Measurements from ENCODE around the gene CAMK1D.
"Not testable (repeated sequence)": the region's sequence is repeated elsewhere in the genome, so short reads cannot be mapped to it uniquely, and the experiment has no call there.

CAMK1D gene

DNA sequence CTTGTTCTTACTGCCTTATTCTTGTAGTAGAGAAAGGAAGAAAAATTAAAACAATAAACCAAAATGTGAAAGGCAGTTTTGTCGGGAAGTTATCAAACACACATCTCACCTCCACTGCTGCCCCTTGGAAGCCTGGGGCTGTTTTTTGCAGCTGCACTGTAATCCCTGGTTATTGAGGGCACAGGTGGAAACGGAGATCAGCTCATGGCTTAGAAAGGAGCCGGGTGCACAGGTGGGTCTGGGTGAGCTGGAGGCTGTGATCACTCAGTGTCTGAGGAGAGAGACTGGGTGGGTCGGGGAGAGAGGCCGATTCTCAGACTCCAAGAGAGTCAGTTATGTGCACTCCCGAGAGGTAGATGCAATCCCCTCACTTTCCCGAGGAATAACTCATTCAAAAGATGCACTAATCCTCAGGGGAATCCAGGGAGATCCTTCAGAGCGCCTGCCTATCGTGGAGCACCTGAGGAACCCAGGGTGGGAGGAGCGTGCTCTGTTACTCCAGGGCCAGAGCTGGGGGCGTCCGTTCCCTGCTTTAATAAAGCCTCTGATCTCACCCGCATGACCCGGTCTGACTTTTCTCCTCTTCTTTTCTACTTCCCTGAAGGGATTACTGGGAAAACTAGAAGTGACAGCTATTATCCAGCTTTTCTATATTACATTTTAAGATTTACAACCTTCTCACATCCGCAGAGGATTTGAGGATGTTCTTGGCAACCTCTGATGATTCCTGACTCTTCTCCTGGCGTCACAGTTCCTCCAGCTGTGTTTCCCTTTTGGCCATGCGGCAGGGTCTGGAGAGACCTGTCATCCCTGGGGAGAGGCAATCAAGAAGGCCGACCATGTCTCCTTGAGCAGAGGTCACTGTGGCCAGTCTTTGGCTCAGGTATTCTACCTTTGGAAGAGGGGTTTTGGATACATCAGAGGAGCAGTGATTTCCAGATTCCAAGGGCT, 82.1 kb downstream of the CAMK1D start:
- no peak for DNase-seq

DNA sequence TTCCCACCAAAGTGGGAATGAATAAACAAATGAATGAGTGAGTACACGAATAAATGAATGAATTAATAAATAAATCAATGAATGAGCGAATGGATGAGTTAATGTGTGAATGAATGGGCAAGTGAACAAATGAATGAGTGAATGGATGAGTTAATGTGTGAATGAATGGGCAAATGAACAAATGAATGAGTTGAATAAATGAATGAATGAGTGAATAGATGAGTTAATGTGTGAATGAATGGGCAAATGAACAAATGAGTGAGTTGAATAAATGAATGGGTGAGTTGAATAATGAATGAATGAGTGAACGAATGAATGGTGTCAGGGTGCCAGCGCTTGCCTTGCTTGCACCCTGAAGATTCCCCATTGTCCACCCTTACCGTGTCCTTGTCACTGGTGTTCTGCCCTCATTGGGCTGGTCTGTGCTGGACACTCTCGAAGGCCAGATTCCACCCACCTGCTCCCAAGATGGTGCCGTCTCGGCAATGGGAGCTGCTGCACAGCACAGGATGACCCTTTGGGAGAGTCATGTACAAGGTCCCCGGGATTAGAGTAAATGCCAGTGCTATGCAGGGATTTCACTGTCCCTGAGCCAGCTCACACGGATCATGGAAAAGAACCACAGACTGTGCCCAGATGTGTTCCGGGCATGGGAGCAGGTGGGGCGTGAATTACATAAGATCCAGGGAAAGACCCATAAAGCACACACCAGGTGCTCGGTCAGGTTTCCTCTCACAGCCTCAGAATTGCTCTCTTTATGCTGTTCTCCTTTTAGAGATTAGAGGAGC, 83.2 kb downstream of the CAMK1D start:
- DNase-seq = no peak

DNA sequence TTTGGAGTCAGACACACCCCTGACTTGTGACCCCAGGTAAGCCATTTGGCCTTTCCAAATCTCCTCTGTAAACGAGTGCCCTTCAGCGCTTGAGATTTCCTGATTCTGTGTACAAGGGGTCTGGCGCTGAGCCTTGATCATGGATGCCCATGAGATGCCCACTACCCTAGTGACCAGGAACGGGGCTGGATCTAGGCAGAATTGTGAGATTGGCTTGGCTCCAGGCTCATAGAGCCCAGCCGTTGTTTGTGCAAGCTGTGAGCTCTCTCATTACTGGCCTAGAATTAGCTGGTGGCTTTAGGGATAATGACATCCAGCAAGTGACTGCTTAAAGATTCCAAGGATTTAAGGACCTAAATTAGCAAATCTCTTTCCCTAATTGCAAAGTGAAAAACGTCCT, 84.9 kb downstream of the CAMK1D start:
- no peak for DNase-seq

DNA sequence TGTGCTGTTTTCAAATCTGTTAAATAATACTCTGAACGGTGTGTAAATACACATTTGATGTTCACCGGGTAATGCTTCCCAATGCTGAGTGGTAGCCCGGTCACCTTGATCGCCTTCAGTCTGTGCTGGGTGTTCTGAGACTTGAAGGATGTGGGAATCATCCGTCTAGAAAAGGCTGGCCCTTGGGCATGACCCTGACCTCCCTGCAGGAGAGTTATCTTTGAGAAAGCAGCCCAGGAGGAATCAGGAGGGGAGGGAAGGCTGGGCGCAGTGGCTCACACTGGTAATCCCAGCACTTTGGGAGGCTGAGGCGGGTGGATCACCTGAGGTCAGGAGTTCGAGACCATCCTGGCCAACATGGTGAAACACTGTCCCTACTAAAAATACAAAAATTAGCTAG, 85.3 kb downstream of the CAMK1D start:
- not testable (repeated sequence) for DNase-seq

DNA sequence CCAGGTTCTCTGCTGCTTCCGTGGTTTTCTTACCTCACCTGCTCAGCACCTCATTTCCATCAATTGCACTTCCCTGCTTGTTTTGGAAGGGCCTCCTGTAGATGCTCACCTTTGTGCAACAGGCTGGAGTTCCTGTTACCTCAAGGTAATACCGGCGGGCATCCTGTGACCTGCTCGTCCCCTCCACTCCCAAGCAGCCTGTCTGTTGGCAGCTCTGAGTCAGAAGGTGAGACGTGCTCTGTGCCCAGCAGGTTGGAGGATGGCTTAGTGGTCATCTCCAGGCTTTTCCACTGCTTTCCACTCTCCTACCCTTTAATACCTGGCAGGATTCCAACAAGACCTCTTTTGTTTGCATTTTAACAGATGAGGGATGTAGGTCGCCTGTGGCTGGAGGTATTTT, 86.0 kb downstream of the CAMK1D start:
- no peak for DNase-seq

DNA sequence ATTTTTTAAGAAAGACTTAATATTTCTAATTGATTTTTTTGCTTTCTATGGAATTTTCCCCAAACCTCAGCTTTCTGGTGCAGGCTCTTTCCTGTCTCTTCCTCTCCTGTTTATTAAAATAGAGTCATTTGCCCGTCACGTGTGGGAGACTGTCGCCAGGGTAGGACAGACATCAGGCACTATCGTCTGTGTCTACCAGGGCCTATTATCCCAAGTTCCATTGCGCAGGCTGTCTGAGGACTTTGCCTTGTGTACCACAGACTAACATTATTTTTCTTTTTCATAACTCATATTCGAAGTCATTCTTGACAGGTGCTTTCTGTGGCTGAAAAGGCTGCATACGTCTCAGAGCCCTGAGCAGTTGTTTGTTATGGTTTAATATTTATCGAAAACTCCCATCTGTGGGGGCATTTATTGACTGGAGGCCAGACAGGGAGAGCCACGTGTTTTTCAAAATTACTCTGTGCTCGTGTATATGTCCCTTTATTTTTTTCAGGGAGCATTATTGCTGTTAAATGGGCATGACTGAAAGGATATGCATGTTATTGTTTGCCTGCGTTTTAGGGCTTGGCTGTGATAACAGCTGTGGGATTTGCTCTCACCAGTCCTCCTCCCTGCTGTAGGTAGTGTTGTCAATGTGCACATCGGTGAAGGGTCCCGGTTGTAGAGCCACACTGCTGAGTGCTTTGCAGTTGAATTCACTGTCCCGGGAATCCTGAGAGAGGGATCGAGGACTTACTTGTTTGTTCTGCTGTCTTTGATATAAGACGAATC, 89.8 kb downstream of the CAMK1D start:
- no peak for DNase-seq

DNA sequence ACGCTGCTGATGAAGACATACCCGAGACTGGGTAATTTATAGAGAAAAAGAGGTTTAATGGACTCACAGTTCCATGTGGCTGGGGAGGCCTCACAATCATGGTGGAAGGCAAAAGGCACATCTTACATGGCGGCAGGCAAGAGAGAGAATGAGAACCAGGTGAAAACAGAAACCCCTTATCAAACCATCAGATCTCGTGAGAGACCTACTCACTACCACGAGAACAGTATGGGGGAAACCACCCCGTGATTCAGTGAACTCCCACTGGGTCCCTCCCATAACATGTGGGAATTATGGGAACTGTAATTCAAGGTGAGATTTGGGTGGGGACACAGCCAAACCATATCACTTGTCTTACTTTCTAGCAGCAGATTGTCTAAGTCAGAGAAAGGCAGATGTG, 90.4 kb downstream of the CAMK1D start:
- not testable (repeated sequence) for DNase-seq

DNA sequence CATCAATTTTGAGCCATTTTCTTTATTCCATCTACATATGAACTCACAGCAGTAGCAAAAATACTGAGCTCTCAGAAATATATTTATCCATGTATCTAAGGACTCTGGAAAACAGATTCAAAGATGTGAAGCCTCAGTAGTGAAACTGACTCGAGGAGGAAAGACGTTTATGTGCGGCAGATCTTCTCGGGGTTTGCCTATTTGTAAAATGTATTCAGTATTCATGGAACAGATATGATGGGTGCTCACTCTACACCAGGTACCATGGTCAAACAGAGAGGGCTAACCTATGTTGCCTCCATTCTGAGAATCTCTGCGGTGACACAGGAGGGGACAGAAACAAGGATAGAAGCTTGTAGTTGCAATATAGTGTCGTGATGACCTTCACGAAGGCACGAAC, 93.7 kb downstream of the CAMK1D start:
- no peak for DNase-seq

DNA sequence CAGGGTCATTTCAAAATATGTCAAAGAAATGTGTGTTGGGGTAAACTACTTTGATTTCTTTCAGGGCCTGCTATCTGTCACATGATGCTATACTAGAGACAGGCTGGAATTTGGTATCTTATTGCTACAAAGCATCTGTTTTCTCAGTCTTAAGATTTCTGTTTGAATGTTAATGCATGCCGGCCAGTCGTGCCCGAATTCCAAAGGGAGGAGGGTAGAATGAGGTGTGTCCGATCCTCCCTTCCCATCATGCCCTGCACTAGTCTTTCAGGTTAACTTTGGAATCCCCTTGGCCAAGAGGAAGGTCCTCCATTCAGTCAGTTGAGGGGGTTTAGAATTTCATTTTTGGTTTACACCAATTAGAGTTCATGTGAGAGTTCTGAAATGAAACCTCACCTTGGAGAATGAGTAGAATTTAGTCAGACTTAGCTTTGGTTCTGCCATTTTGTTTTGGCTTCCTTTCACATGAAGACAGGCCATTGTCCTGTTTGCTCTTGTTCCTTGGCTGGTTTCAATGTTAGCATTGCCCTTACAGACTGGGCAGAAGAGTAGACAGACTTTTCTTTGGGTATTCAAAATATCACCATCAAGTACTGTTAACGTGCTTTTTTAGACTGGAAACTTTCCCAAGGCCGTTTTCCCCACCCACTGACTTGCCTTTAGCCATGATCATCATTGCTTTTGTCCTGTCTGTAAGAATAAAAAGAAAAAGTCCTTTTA, 95.8 kb downstream of the CAMK1D start:
- DNase-seq = no peak

DNA sequence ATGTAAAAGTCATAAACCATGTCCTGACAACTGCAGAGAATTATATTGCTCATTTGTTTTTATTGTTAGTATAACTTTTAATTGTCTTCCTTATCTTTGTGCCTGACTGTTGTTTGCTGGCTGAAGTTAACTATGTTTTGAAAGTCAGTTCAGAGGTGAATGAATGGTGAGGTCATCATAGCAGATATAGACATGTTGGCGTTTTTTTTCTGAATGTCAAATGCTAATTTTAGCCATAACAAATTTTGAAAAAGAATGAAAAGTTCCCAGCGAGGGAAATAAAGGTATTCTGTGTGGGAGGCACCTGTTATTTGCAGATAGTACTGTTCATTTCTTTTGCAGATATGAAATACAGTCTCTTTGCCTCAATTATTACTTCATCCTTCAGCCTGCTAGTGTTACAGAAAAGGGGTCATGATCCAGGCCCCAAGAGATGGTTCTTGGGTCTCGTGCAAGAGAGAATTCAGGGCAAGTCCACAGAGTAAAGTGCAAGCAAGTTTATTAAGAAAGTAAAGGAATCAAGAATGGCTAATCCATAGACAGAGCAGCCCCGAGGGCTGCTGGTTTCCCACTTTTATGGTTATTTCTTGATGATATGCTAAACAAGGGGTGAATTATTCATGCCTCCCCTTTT, 96.5 kb downstream of the CAMK1D start:
- DNase-seq = peak; percentile 6

DNA sequence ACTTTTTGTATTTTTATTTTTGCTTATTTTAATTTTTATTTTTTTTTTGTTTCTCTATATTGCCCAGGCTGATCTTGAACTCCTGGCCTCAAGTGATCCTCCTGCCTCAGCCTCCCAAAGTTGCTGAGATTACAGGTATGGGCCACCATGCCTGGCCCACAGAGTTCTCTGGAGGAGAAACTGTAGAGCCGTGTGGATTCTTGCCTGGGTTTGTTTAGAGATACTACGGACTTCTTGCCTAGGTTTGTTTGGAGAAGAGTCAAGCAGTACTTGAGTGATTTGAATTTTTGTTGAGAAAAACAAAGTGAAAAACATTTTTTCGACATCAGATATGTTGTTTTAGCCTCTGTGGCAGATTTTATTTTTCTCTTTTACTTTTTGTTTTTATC, 99.0 kb downstream of the CAMK1D start:
- DNase-seq = no peak

DNA sequence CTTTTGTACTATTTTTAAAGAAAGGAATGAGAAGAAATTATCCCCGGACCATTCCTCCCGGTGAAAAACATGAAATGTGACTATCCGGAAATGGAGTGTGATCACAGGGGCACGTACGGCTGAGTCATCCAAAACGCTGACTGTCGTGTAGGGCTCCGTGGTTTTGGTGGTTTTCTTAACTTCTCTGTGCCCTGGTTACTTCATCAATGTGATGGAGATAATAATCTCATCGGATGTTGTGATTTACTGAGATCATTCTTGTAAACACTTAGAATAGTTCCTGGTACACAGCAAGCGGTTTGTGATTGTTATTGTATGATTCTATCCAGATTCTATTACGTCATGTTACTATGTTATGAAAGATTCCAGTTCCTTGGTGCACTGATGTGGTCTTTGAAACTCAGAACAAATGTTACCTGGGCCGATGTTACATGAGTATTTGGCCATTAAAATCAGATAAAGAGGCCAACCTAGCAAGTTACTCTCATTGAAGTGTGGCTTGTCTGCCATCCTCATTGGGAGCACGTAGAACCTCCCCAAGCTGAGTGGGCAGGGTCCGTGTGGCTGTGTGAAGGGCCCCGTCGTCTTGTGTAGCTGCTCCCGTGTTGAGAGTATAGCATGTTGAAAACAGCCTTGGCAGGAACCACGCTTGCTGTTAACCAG, 99.5 kb downstream of the CAMK1D start:
- DNase-seq = peak; percentile 73

DNA sequence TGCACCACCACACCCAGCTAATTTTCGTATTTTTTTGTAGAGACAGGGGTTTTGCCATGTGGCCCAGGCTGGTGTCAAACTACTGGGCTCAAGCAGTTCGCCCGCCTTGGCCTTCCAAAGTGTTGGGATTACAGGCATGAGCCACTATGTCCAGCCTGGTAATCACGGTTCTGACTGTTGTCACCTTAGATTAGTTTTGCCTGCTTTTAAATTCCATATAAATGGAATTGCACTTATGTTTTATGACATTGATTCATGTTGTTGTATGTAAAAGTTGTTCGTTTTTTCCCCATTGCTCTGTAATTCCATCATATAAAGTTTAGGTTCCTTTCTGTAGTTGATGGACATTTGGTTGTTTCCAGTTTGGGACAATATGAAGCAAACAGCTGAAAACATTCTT, 106.0 kb downstream of the CAMK1D start:
- DNase-seq = no peak

DNA sequence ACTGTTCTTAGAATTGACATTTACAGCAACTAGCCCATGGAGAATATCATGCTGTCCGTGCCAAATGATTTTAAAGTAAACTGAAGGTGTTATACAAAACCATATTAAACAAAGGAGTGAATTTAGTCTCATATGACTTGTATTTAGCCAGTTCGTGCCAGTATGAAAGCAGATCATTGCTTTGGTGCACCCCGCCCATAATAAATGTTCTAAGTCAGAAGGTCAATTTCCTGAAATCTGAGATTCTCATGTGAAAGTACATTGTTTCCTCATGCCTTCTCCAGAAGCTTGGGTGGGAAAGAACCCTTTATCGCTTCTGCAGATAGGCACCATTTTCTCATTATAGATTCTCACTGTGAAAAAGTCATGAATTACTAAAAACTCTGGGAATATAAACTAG, 106.4 kb downstream of the CAMK1D start:
- no peak for DNase-seq

DNA sequence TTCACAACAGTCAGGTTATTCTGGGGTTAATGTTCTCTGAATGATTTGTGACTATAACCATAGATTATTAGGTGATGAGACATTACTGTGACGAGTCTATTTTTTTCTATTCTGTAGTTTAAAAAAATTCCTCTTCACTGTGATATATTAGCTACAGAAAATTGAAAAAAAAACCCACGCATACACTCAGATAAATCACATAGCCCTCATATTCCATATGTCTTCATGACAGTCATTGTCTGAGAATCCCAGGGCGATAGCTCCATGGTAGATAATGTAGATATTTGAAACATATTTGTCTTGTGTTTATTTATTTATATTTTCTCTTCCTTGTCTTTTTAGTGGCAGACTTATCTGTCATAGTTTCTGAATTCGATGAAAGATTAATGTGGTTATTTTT, 110.0 kb downstream of the CAMK1D start:
- DNase-seq = no peak

DNA sequence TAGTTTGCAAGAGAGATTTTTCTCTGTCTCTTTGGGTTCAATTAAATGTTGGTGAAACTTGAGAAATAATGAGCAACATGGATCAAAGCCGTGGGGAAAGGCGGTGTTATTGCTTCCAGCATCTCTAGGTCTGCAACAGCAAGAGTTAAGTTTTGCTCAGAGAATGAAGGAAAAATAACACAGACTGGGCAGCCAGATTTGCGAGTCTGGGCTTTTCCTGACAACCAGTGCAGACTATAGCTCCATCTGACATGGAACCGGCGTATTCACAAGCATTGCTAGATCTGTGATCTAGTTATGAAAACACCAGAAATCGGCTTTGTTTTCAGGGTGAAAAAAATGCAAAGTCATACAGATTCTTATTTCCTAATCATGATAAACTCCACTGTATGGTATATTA, 110.4 kb downstream of the CAMK1D start:
- DNase-seq = no peak

DNA sequence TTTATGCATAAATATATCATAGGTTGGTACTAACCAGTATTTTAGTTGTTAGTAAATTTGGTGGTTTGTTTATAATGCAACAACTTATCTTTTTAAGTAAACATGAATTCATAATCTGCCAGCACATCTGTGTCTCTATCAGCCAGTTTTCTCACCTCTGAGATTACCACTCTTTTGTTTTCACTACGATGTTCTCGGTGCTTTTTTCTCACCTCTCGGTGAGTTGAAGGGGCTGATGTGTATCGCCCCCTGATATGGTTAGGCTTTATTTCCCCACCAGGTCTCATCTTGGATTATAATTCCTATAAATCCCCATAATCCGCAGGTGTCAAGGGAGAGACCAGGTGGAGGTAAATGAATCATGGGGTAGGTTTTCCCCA, 114.1 kb downstream of the CAMK1D start:
- no peak for DNase-seq

DNA sequence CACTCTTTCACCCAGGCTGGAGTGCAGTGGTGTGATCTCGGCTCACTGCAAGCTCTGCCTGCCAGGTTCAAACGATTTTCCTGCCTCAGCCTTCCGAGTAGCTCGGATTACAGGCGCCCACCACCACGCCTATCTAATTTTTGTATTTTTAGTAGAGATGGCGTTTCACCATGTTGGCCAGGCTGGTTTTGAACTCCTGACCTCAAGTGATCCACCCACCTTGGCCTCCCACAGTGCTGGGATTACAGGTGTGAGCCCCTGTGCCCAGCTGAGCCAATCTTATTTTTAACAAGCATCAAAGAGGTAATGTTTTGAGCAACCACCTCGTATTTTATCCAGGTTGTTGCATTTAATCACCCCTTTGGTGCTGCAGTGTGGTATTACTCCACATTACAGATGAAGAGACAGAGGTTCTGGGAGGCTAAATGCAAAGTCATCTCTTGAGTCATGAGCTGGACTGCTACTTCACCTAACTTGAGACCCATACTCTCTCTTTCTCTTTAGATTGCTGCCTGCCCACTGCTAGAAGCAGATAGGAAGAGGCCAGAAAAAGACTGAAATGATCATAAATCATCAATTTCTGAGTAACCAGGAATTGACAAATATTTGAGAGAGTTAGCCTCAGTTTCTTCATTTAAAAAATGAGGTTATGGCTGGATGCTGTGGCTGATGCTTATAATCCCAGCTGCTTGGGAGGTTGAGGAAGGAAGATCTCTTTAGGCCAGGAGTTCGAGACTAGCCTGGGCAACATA, 116.2 kb downstream of the CAMK1D start:
- DNase-seq = no peak

DNA sequence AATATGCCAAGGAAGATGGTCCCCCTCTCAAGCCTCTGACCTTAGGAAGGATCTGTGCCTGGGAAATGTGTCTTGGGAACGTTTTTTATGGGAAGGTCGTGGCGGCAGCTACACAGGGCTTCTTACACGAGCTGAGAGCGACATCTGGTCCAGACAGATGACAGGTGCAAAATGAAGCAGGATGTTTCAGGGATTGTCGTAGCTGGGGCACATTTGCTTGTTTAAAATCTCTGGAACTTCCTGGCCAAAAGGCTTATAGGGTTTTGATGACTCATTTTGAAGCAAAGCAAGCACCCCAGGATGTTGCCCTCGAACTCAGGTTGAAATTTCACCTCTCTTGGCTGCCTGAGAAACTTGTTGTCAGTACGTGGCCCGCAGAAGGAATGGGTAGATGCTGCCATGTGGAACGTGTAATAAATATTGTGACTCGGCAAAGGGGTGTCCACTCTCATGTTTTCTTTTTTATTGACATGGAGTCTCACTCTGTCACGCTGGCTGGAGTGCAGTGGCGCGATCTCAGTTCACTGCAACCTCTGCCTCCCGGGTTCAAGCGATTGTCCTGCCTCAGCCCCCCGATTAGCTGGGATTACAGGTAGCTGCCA, 117.5 kb downstream of the CAMK1D start:
- DNase-seq = peak; percentile 23

DNA sequence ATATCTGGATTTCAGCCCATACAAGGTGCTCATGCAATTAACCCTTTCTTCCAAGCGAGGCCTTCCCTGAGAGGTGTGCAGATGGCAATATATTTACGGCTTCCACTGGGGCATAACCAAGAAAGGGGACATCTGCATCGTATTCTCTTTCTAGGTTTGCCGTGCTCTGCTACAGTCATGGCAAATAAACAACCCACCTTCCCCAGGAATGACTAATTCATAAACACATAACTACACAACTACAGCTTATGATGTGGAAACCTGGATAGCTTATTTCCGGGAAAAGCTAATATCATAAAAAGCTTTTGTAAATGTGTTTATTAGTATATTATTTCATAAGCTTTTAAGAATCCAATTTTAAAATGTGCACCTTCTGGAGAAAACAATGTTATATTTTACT, 120.0 kb downstream of the CAMK1D start:
- DNase-seq = no peak

All from kidney glomerular epithelial cell (primary cell).